Activated T-helper 1 cell treated with Interleukin-2 at 50 U/mL for 16 hours (primary cell): ENCODE measurements around the gene NUTM2E.
"Not testable (repeated sequence)": the region's sequence is repeated elsewhere in the genome, so short reads cannot be mapped to it uniquely, and the experiment has no call there.

Source experiments
- DNase-seq: peaks from one replicate; pipeline ENCODE4 v3.0.0-alpha.2; 2020; ENCODE audit warnings: low read depth

The NUTM2E gene

GRCh38 chr10:79826496-79827215, at the start of gene NUTM2E:
TSS of gene NUTM2E (plus strand) at chr10:79826739. CDS start at chr10:79841741, 15,002 bp downstream.
- DNase-seq: peak; percentile 67

GRCh38 chr10:79777997-79778396, 48.5 kb upstream of the NUTM2E start:
- DNase-seq: not testable (repeated sequence)

GRCh38 chr10:79779310-79779938, 47.1 kb upstream of the NUTM2E start:
- peak; percentile 34 for DNase-seq

GRCh38 chr10:79779992-79780391, 46.5 kb upstream of the NUTM2E start:
- DNase-seq: not testable (repeated sequence)

GRCh38 chr10:79781584-79781983, 45.0 kb upstream of the NUTM2E start:
- DNase-seq: not testable (repeated sequence)

- not testable (repeated sequence) for DNase-seq
Observed at GRCh38 chr10:79787455-79787952, 39.0 kb upstream of the NUTM2E start.

GRCh38 chr10:79789351-79789750, 37.2 kb upstream of the NUTM2E start:
- DNase-seq: not testable (repeated sequence)

- not testable (repeated sequence) for DNase-seq
Observed at GRCh38 chr10:79791906-79792517, 34.5 kb upstream of the NUTM2E start.

GRCh38 chr10:79799337-79799736, 27.2 kb upstream of the NUTM2E start:
- DNase-seq: not testable (repeated sequence)

GRCh38 chr10:79805857-79806256, 20.7 kb upstream of the NUTM2E start:
- not testable (repeated sequence) for DNase-seq

- DNase-seq: not testable (repeated sequence)
Observed at GRCh38 chr10:79811895-79812294, 14.6 kb upstream of the NUTM2E start.

- DNase-seq: not testable (repeated sequence)
Observed at GRCh38 chr10:79816290-79816689, 10.2 kb upstream of the NUTM2E start.

- not testable (repeated sequence) for DNase-seq
Observed at GRCh38 chr10:79823387-79823786, 3.2 kb upstream of the NUTM2E start.

GRCh38 chr10:79825587-79826011, 940 bp upstream of the NUTM2E start:
- not testable (repeated sequence) for DNase-seq

- DNase-seq: not testable (repeated sequence)
Observed at GRCh38 chr10:79826131-79826495, 426 bp upstream of the NUTM2E start.

- not testable (repeated sequence) for DNase-seq
Observed at GRCh38 chr10:79833833-79834232, 7.3 kb downstream of the NUTM2E start.

GRCh38 chr10:79835891-79836290, 9.4 kb downstream of the NUTM2E start:
- not testable (repeated sequence) for DNase-seq

- DNase-seq: not testable (repeated sequence)
Observed at GRCh38 chr10:79836891-79837290, 10.4 kb downstream of the NUTM2E start.

- not testable (repeated sequence) for DNase-seq
Observed at GRCh38 chr10:79838441-79838840, 11.9 kb downstream of the NUTM2E start.

GRCh38 chr10:79853191-79853854, 26.8 kb downstream of the NUTM2E start:
- not testable (repeated sequence) for DNase-seq

GRCh38 chr10:79862269-79862668, 35.7 kb downstream of the NUTM2E start:
- not testable (repeated sequence) for DNase-seq

- DNase-seq: not testable (repeated sequence)
Observed at GRCh38 chr10:79862803-79863202, 36.3 kb downstream of the NUTM2E start.
